ENCODE measurements around the gene SMG6. TPM values are rescaled to one million over a fixed set of nuclear protein-coding genes. Genes with fewer than 3 reads are reported as not detected.
"Not testable (repeated sequence)": the region's sequence is repeated elsewhere in the genome, so short reads cannot be mapped to it uniquely, and the experiment has no call there.

SMG6 gene
- total RNA-seq, 1 donor from 2014 or later, result 38.1 TPM

DNA sequence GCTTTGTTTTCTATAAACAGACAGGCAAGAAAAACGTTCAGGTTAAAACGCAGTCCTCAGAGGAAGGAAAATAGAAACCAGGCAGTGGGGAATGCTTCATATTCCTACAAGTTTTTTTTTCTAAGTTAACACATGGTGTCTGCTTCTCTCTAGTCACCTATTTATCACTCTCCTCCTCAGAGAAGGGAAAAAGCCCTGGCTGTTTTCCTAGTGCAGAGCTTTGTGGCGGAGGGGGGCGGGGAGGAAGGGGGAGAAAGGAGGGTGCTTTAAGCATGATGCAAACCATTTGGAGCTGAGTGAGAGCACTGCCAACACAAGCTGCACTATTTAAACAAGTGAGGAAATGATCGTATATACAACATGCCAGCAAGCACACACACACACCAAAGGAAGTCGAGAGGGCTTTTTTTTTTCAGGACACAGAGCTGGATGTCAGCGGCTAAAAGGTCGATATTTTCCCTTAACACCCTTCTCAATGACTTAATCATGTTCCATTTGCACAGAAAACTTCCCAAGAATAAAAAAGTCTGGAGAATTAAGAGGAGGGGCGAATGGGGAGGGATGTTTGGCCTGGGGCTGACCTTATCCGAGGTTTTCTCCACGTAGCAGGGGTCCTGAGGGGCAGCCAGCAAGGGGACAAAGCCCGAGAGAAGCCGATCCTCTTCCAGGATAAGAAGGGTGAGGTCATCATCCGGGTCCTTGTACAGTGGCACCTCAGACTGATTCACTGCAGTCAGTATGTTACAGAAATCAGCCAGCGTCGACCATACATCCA is 131.3 kb downstream of the SMG6 start:
- TF ChIP-seq, protein P1, sequence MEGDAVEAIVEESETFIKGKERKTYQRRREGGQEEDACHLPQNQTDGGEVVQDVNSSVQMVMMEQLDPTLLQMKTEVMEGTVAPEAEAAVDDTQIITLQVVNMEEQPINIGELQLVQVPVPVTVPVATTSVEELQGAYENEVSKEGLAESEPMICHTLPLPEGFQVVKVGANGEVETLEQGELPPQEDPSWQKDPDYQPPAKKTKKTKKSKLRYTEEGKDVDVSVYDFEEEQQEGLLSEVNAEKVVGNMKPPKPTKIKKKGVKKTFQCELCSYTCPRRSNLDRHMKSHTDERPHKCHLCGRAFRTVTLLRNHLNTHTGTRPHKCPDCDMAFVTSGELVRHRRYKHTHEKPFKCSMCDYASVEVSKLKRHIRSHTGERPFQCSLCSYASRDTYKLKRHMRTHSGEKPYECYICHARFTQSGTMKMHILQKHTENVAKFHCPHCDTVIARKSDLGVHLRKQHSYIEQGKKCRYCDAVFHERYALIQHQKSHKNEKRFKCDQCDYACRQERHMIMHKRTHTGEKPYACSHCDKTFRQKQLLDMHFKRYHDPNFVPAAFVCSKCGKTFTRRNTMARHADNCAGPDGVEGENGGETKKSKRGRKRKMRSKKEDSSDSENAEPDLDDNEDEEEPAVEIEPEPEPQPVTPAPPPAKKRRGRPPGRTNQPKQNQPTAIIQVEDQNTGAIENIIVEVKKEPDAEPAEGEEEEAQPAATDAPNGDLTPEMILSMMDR (IDR thresholded peaks at IDR 0.05; ENCODE audit: unreplicated experiment), result no peak
- Mint-ChIP-seq H3K27ac (ENCODE audit: unreplicated experiment) (no peak overlapping the region), H3K9me3 (ENCODE audit: unreplicated experiment) (no peaks in the 10 kb centered on the region), H3K4me1 (ENCODE audit: unreplicated experiment) (peaks cover 34% of the 10 kb centered on the region), H3K27me3 (ENCODE audit: unreplicated experiment) (peaks cover 5% of the 10 kb centered on the region), H3K36me3 (ENCODE audit: low read depth, unreplicated experiment) (peaks cover 23% of the 10 kb centered on the region), H3K4me3 (ENCODE audit: unreplicated experiment) (no peak overlapping the region)
- DNase-seq (ENCODE audit: low spot score), result no peak

DNA sequence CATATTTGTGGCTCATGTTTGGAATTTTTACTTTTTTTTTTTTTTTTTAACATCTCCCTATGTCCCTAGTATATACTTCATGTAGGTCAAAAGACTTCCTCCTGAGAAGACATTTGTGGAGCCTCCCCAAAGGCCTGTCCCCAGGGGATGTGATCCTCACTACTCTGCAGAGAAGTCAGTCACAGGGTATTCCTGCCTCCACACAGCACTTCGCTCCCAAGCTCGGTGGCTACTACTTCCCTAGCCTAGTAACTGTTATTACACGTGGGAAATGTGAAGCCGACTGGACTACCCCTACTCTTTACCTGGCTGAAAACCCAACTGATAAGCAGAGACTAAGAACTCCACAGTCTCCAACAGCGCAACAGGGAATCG is 131.9 kb downstream of the SMG6 start:
- Mint-ChIP-seq H3K27me3 (ENCODE audit: unreplicated experiment) (peaks cover 5% of the 10 kb centered on the region), H3K36me3 (ENCODE audit: low read depth, unreplicated experiment) (peaks cover 23% of the 10 kb centered on the region), H3K9me3 (ENCODE audit: unreplicated experiment) (no peaks in the 10 kb centered on the region), H3K4me3 (ENCODE audit: unreplicated experiment) (no peak overlapping the region), H3K27ac (ENCODE audit: unreplicated experiment) (no peak overlapping the region), H3K4me1 (ENCODE audit: unreplicated experiment) (peaks cover 31% of the 10 kb centered on the region)
- DNase-seq (ENCODE audit: low spot score), result no peak
- TF ChIP-seq, protein P1 (IDR thresholded peaks at IDR 0.05; ENCODE audit: unreplicated experiment), result no peak

- no peaks in the 10 kb centered on the region for H3K9me3 Mint-ChIP-seq (ENCODE audit: unreplicated experiment)
- no peak overlapping the region for H3K27ac Mint-ChIP-seq (ENCODE audit: unreplicated experiment)
- H3K4me1 Mint-ChIP-seq (ENCODE audit: unreplicated experiment), result peaks cover 18% of the 10 kb centered on the region
- H3K4me3 Mint-ChIP-seq (ENCODE audit: unreplicated experiment), result no peak overlapping the region
- H3K36me3 Mint-ChIP-seq (ENCODE audit: low read depth, unreplicated experiment), result peaks cover 14% of the 10 kb centered on the region
- TF ChIP-seq, protein P1 (IDR thresholded peaks at IDR 0.05; ENCODE audit: unreplicated experiment), result no peak
- peak; percentile 33 for DNase-seq (ENCODE audit: low spot score)
- H3K27me3 Mint-ChIP-seq (ENCODE audit: unreplicated experiment), result peaks cover 1% of the 10 kb centered on the region
These were observed 133.6 kb downstream of the SMG6 start for GRCh38 chr17:2170023-2170422.

DNA sequence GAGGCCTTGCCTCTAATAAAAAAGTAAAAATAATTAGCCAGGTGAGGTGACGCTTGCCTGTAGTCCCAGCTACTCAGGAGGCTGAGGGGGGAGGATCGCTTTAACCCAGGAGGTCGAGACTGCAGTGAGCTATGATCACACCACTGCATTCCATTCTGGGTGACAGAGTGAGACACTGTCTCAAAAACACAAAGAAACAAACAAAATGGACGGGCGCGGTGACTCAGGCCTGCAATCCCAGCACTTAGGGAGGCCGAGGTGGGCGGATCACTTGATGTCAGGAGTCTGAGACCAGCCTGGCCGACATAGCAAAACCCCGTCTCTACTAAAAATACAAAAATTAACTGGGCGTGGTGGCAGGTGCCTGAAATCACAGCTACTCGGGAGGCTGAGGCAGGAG is 137.9 kb downstream of the SMG6 start:
- H3K27me3 Mint-ChIP-seq (ENCODE audit: unreplicated experiment); H3K27ac Mint-ChIP-seq (ENCODE audit: unreplicated experiment): not testable (repeated sequence)

DNA sequence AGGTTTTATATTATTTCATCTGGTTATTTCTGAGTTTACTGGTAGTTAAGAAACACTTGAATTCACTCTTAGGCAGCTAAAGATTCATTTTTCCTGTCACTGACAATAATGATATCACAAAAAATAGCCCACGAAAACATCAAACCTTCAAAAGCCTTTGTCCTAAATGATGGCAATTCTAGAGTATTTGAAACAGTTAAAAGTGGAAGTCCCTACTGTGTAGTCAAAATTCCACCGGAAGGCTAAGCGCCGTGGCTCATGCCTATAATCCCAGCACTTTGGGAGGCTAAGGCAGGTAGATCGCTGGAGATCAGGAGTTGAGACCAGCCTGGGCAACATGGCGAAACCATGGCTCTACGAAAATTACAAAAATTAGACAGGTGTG is 145.2 kb downstream of the SMG6 start:
- TF ChIP-seq, protein P1 (IDR thresholded peaks at IDR 0.05; ENCODE audit: unreplicated experiment), result no peak
- Mint-ChIP-seq H3K27ac (ENCODE audit: unreplicated experiment) (no peak overlapping the region), H3K9me3 (ENCODE audit: unreplicated experiment) (no peaks in the 10 kb centered on the region), H3K4me1 (ENCODE audit: unreplicated experiment) (no peaks in the 10 kb centered on the region), H3K27me3 (ENCODE audit: unreplicated experiment) (no peaks in the 10 kb centered on the region), H3K4me3 (ENCODE audit: unreplicated experiment) (no peak overlapping the region), H3K36me3 (ENCODE audit: low read depth, unreplicated experiment) (peaks cover 8% of the 10 kb centered on the region)
- no peak for DNase-seq (ENCODE audit: low spot score)

More for the DNA sequence above, 137.9 kb downstream of the SMG6 start:
- H3K4me1 Mint-ChIP-seq (ENCODE audit: unreplicated experiment); DNase-seq (ENCODE audit: low spot score); H3K4me3 Mint-ChIP-seq (ENCODE audit: unreplicated experiment); H3K9me3 Mint-ChIP-seq (ENCODE audit: unreplicated experiment): not testable (repeated sequence)
- peaks cover 12% of the 10 kb centered on the region for H3K36me3 Mint-ChIP-seq (ENCODE audit: low read depth, unreplicated experiment)

Data from endothelial cell (in vitro differentiated cells).